Hepatocyte (in vitro differentiated cells): ENCODE results near the gene AGFG1. TPM values are rescaled to one million over a fixed set of nuclear protein-coding genes. Genes with fewer than 3 reads are reported as not detected.
A peak's percentile ranks its signal among the peaks of the same experiment; 100 is the strongest.

Source experiments
- DNase-seq: peaks from one replicate; pipeline ENCODE4 v3.0.0-alpha.2; 2016; ENCODE audit warnings: low spot score
- H2AFZ ChIP-seq: fragments of 200-600 bp; sonication (generic); 2 replicates; pipeline ENCODE4 v1.6.0; 2016; ENCODE audit warnings: antibody characterized with exemption, mild to moderate bottlenecking
- H3K27ac ChIP-seq: fragments of 200-600 bp; sonication (generic); 2 replicates; pipeline ENCODE4 v1.5.1; 2016; ENCODE audit warnings: mild to moderate bottlenecking
- H3K27me3 ChIP-seq: fragments of 200-600 bp; sonication (generic); 2 replicates; pipeline ENCODE4 v1.6.1; 2016
- H3K36me3 ChIP-seq: fragments of 200-600 bp; sonication (generic); replicated peaks from 2 replicates; pipeline ENCODE4 v1.5.1; 2016; ENCODE audit warnings: low read depth; ENCODE audit not compliant: insufficient read depth
- H3K4me1 ChIP-seq: fragments of 200-600 bp; sonication (generic); 2 replicates; pipeline ENCODE4 v1.5.1; 2016; ENCODE audit warnings: mild to moderate bottlenecking, moderate library complexity; ENCODE audit not compliant: insufficient read depth
- H3K4me2 ChIP-seq: fragments of 200-600 bp; sonication (generic); 2 replicates; pipeline ENCODE4 v1.6.0; 2016
- H3K4me3 ChIP-seq: fragments of 200-600 bp; sonication (generic); 2 replicates; pipeline ENCODE4 v1.5.1; 2016; ENCODE audit warnings: mild to moderate bottlenecking
- H3K79me2 ChIP-seq: fragments of 200-600 bp; sonication (generic); 2 replicates; pipeline ENCODE4 v1.6.0; 2017; ENCODE audit warnings: mild to moderate bottlenecking
- H3K9me2 ChIP-seq: fragments of 200-600 bp; sonication (generic); replicated peaks from 2 replicates; pipeline ENCODE4 v1.6.0; 2017; ENCODE audit warnings: mild to moderate bottlenecking; ENCODE audit not compliant: insufficient read depth
- H3K9me3 ChIP-seq: fragments of 200-600 bp; sonication (generic); 2 replicates; pipeline ENCODE4 v1.5.1; 2016; ENCODE audit warnings: low read depth, mild to moderate bottlenecking
- H4K20me1 ChIP-seq: fragments of 200-600 bp; sonication (generic); 2 replicates; pipeline ENCODE4 v1.6.0; 2016; ENCODE audit warnings: mild to moderate bottlenecking; ENCODE audit not compliant: insufficient read depth, poor library complexity, severe bottlenecking
- EZH2 ChIP-seq: fragments of 200-600 bp; sonication (generic); IDR thresholded peaks from 2 replicates; pipeline ENCODE4 v1.6.1; 2016; ENCODE audit warnings: antibody characterized with exemption, mild to moderate bottlenecking, borderline replicate concordance
- EZH2phosphoT487 ChIP-seq: fragments of 200-600 bp; sonication (generic); IDR thresholded peaks from one replicate; pipeline ENCODE4 v1.6.1; 2018; ENCODE audit warnings: antibody characterized with exemption, mild to moderate bottlenecking, low read depth, moderate library complexity; ENCODE audit not compliant: unreplicated experiment, severe bottlenecking
- WGBS: methylation state at CpG from one replicate; pipeline ENCODE4 v1.1.6; 2016; ENCODE audit warnings: low lambda C conversion rate; ENCODE audit errors: missing lambda C conversion rate; 5-methylcytosine and 5-hydroxymethylcytosine counted together
- polyA plus RNA-seq: library from polyadenylated mRNA; unstranded; fragments of >200 nt; fragmentation: Nextera tagmentation; extraction: Ambion mirVana; gene quantifications from 2 replicates; pipeline ENCODE4 v1.2.1, GENCODE V29; 2016
- total RNA-seq: library from RNA; depleted of rRNA; stranded (reverse); fragments of >200 nt; gene quantifications from 2 replicates; pipeline ENCODE4 v1.2.3, GENCODE V29; 2014
- TF ChIP-seq, protein P1 (sequence below): fragments of 200-600 bp; sonication (generic); IDR thresholded peaks from 2 replicates; pipeline ENCODE4 v1.5.1; 2016; ENCODE audit warnings: antibody characterized with exemption, mild to moderate bottlenecking; ENCODE audit not compliant: poor library complexity

Gene AGFG1
- total and polyA plus RNA-seq, 2 experiments from 2014 or later: 62.4 to 91.6 TPM

GRCh38 chr2:227451655-227451992, 20.3 kb upstream of the AGFG1 start:
- H3K27ac ChIP-seq: peak overlapping the region; percentile 87
- no peaks in the 10 kb centered on the region for H3K27me3 ChIP-seq
- H2AFZ ChIP-seq: no peak overlapping the region
- no peaks in the 10 kb centered on the region for H3K36me3 ChIP-seq
- H3K4me1 ChIP-seq: peaks cover 21% of the 10 kb centered on the region
- H3K9me3 ChIP-seq: no peaks in the 10 kb centered on the region
- H4K20me1 ChIP-seq: no peaks in the 10 kb centered on the region
- TF ChIP-seq, protein P1, sequence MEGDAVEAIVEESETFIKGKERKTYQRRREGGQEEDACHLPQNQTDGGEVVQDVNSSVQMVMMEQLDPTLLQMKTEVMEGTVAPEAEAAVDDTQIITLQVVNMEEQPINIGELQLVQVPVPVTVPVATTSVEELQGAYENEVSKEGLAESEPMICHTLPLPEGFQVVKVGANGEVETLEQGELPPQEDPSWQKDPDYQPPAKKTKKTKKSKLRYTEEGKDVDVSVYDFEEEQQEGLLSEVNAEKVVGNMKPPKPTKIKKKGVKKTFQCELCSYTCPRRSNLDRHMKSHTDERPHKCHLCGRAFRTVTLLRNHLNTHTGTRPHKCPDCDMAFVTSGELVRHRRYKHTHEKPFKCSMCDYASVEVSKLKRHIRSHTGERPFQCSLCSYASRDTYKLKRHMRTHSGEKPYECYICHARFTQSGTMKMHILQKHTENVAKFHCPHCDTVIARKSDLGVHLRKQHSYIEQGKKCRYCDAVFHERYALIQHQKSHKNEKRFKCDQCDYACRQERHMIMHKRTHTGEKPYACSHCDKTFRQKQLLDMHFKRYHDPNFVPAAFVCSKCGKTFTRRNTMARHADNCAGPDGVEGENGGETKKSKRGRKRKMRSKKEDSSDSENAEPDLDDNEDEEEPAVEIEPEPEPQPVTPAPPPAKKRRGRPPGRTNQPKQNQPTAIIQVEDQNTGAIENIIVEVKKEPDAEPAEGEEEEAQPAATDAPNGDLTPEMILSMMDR: no peak
- TF ChIP-seq EZH2: no peak
- no peak for TF ChIP-seq EZH2phosphoT487
- H3K4me3 ChIP-seq: no peak overlapping the region
- no peaks in the 10 kb centered on the region for H3K9me2 ChIP-seq
- DNase-seq: no peak
- peak overlapping the region; percentile 0 for H3K4me2 ChIP-seq
- no peaks in the 10 kb centered on the region for H3K79me2 ChIP-seq

- H3K27me3 ChIP-seq: no peaks in the 10 kb centered on the region
- no peaks in the 10 kb centered on the region for H3K36me3 ChIP-seq
- peak overlapping the region; percentile 58 for H3K27ac ChIP-seq
- no peaks in the 10 kb centered on the region for H3K9me3 ChIP-seq
- 93% methylated on average over 1 of the region's 1 CpG for WGBS
- H3K79me2 ChIP-seq: no peaks in the 10 kb centered on the region
- DNase-seq: no peak
- H3K9me2 ChIP-seq: no peaks in the 10 kb centered on the region
- no peak overlapping the region for H3K4me2 ChIP-seq
- peaks cover 21% of the 10 kb centered on the region for H3K4me1 ChIP-seq
- no peak overlapping the region for H3K4me3 ChIP-seq
- H2AFZ ChIP-seq: no peak overlapping the region
- H4K20me1 ChIP-seq: no peaks in the 10 kb centered on the region
- TF ChIP-seq EZH2: no peak
- TF ChIP-seq, protein P1: no peak
- TF ChIP-seq EZH2phosphoT487: no peak
Observed at GRCh38 chr2:227453810-227454209, 18.1 kb upstream of the AGFG1 start.

DNA sequence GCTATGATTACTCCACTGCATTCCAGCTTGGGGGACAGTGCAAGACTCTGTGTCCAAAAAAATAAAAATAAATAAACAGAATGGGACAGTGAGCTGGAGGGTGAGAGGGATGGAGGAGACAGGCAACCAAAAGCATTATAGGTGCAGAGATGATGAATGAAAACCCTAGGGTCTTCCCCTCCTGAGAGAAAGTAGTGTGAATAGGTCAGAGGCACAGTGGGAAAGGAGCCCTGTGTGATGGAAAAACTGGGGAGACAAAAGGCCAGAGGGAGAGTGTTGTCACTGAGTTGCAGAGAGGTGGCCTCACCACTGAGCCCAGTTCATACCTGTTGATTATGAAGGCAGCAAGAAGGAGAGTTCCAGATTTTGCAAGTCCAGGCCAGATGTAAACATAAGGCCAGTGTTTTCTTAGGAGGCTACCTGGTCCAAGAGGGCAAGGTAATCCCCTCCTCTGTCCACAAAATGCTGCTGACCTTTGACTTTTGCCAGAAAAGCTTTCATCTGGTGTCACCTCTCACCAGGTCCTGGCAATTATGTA, 17.6 kb upstream of the AGFG1 start:
- Histone ChIP-seq H2AFZ (no peak overlapping the region), H4K20me1 (no peaks in the 10 kb centered on the region), H3K36me3 (no peaks in the 10 kb centered on the region), H3K27me3 (no peaks in the 10 kb centered on the region), H3K79me2 (no peaks in the 10 kb centered on the region), H3K4me3 (no peak overlapping the region), H3K4me2 (no peak overlapping the region), H3K9me2 (no peaks in the 10 kb centered on the region), H3K4me1 (peaks cover 21% of the 10 kb centered on the region), H3K27ac (peak overlapping the region; percentile 58), H3K9me3 (no peaks in the 10 kb centered on the region)
- TF ChIP-seq, protein P1: no peak
- TF ChIP-seq EZH2 (no peak), EZH2phosphoT487 (no peak)
- DNase-seq: no peak

GRCh38 chr2:227455200-227455599, 16.8 kb upstream of the AGFG1 start:
- H3K4me2 ChIP-seq: no peak overlapping the region
- H3K79me2 ChIP-seq: no peaks in the 10 kb centered on the region
- H2AFZ ChIP-seq: no peak overlapping the region
- H3K36me3 ChIP-seq: no peaks in the 10 kb centered on the region
- no peaks in the 10 kb centered on the region for H3K9me2 ChIP-seq
- no peak for TF ChIP-seq EZH2phosphoT487
- TF ChIP-seq, protein P1: no peak
- no peak for TF ChIP-seq EZH2
- H3K27me3 ChIP-seq: no peaks in the 10 kb centered on the region
- peaks cover 21% of the 10 kb centered on the region for H3K4me1 ChIP-seq
- DNase-seq: no peak
- H3K27ac ChIP-seq: peak overlapping the region; percentile 58
- no peaks in the 10 kb centered on the region for H3K9me3 ChIP-seq
- H4K20me1 ChIP-seq: no peaks in the 10 kb centered on the region
- WGBS: 39% methylated on average over 2 of the region's 2 CpGs
- H3K4me3 ChIP-seq: no peak overlapping the region
